ENCODE results near the gene FHIT.

DNA sequence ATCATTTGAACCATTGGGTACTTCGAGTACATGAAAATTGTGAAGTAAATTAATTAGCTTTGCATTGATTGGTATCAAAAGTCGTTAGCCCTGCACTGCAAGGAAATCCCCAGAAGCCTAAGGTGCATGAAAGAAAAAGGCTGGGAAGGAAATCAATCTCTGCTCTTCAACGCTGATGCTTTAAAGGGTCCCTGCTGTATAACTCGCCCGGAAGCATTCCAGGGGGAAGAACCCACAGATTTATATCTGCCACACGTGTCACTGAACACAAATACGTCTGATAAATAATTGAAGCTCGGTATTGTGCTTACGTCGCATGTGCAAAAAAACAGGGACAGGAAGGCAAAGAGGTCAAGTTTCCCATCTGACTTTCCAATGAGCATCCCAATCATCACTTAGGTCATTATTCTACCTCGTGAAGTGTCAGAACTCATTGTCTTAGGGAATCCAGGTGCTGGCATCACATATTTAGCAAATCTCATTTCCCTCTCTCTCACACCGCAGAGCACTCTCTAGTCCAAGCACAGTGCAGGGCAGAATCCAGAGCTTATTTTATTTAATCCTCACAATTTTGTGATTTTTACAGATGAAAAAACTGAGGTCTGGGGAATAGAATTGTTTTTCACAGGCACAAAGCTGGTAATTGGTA, 1397.1 kb downstream of the FHIT start:
- TF ChIP-seq, protein P1, sequence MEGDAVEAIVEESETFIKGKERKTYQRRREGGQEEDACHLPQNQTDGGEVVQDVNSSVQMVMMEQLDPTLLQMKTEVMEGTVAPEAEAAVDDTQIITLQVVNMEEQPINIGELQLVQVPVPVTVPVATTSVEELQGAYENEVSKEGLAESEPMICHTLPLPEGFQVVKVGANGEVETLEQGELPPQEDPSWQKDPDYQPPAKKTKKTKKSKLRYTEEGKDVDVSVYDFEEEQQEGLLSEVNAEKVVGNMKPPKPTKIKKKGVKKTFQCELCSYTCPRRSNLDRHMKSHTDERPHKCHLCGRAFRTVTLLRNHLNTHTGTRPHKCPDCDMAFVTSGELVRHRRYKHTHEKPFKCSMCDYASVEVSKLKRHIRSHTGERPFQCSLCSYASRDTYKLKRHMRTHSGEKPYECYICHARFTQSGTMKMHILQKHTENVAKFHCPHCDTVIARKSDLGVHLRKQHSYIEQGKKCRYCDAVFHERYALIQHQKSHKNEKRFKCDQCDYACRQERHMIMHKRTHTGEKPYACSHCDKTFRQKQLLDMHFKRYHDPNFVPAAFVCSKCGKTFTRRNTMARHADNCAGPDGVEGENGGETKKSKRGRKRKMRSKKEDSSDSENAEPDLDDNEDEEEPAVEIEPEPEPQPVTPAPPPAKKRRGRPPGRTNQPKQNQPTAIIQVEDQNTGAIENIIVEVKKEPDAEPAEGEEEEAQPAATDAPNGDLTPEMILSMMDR (conservative IDR thresholded peaks at IDR 0.05; ENCODE audit: low read depth, low read length) = no peak
- no peak for TF ChIP-seq EZH2 (IDR thresholded peaks at IDR 0.05; ENCODE audit: low read length, unreplicated experiment)

Data from PC-3 (cell line).